ENCODE data around the gene LRRIQ1. TPM values are rescaled to one million over a fixed set of nuclear protein-coding genes. Genes with fewer than 3 reads are reported as not detected.

The LRRIQ1 gene
- total RNA-seq, 1 experiment from 2014 or later: 3.4 TPM

DNA sequence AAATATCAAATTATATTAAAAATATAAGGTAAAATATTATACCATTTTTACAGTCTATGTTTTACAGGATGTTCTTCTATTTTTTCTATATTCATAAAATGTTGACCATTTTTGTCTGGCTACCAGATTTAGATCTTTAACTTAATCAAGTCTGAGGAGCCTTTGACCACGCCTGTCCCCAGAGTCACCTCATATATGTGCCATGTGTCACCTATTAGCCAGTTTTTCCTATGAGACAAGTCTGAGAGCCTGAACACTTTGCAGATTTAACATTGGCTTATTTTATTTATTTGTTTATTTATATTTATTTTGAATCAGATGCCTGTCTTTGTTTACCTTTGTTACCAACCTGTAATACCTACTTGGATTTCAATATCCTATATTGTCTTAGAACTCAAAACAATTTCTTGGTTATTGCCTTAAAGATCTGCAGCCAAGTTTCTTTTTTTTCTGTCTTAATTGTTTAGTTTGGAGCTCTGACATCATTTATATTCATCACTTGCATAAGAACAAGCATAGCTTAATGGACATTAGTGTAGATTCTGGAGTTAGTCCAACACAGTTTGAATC, 127.7 kb downstream of the LRRIQ1 start:
- intact Hi-C loops (cut with micrococcal nuclease; ENCODE audit: unreplicated experiment): no loop called here
- ChIA-PET POLR2A (ENCODE audit: low non-redundant PET) (no interaction called here), CTCF (no interaction called here)
- no peak for DNase-seq (ENCODE audit: low spot score)
- Histone ChIP-seq H3K4me1 (ENCODE audit: insufficient read depth, low read length, poor library complexity, severe bottlenecking) (no peaks in the 10 kb centered on the region), H3K27ac (ENCODE audit: low read depth, low read length, poor library complexity, severe bottlenecking) (no peak overlapping the region), H3K36me3 (ENCODE audit: insufficient read depth, low read length, poor library complexity, severe bottlenecking) (no peaks in the 10 kb centered on the region), H3K4me3 (ENCODE audit: low read depth, low read length, poor library complexity, severe bottlenecking) (no peak overlapping the region), H3K27me3 (replicated peaks; ENCODE audit: insufficient read depth, low read depth, low read length, poor library complexity) (no peaks in the 10 kb centered on the region), H3K9me3 (ENCODE audit: low read depth, low read length, poor library complexity, severe bottlenecking) (no peaks in the 10 kb centered on the region)
- no TSS peak for BruUV-seq (replicated peaks)
- no peak for TF ChIP-seq EZH2 (IDR thresholded peaks at IDR 0.05; ENCODE audit: borderline replicate concordance, low read depth, low read length, poor library complexity, severe bottlenecking)
- TF ChIP-seq, protein P1, sequence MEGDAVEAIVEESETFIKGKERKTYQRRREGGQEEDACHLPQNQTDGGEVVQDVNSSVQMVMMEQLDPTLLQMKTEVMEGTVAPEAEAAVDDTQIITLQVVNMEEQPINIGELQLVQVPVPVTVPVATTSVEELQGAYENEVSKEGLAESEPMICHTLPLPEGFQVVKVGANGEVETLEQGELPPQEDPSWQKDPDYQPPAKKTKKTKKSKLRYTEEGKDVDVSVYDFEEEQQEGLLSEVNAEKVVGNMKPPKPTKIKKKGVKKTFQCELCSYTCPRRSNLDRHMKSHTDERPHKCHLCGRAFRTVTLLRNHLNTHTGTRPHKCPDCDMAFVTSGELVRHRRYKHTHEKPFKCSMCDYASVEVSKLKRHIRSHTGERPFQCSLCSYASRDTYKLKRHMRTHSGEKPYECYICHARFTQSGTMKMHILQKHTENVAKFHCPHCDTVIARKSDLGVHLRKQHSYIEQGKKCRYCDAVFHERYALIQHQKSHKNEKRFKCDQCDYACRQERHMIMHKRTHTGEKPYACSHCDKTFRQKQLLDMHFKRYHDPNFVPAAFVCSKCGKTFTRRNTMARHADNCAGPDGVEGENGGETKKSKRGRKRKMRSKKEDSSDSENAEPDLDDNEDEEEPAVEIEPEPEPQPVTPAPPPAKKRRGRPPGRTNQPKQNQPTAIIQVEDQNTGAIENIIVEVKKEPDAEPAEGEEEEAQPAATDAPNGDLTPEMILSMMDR (conservative IDR thresholded peaks at IDR 0.05; ENCODE audit: low read depth, low read length): no peak

DNA sequence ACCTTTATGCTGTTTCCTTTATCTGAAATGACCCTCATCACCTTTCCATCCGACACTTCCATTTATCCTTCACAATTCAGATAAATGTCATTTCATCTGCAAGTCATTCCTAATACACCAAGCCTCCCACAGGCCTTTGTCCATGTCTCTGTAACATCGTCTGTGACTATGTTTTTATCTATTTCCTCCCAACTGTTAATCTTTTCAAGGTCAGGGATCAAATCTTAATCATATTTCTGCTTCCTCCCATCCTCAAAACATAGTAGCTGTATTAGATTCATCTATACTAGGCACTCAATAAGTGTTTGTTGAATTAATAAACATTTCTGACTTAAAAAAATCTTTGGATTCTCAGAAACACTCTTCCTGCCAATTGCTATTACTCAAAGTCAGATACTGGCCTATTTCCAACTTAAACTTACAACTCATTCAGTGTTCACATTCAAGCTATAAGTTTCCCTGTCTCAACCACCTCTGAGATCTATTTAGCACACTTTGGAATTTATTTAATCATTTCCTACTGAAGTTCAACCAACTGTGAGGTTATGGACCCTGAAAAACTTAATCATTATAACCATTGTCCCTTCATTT, 143.6 kb downstream of the LRRIQ1 start:
- no TSS peak for BruUV-seq (replicated peaks)
- no peak for TF ChIP-seq EZH2 (IDR thresholded peaks at IDR 0.05; ENCODE audit: borderline replicate concordance, low read depth, low read length, poor library complexity, severe bottlenecking)
- TF ChIP-seq, protein P1 (conservative IDR thresholded peaks at IDR 0.05; ENCODE audit: low read depth, low read length): no peak
- ChIA-PET CTCF (no interaction called here), POLR2A (ENCODE audit: low non-redundant PET) (no interaction called here)
- Histone ChIP-seq H3K9me3 (ENCODE audit: low read depth, low read length, poor library complexity, severe bottlenecking) (no peaks in the 10 kb centered on the region), H3K36me3 (ENCODE audit: insufficient read depth, low read length, poor library complexity, severe bottlenecking) (no peaks in the 10 kb centered on the region), H3K4me3 (ENCODE audit: low read depth, low read length, poor library complexity, severe bottlenecking) (no peak overlapping the region), H3K4me1 (ENCODE audit: insufficient read depth, low read length, poor library complexity, severe bottlenecking) (peaks cover 9% of the 10 kb centered on the region), H3K27ac (ENCODE audit: low read depth, low read length, poor library complexity, severe bottlenecking) (no peak overlapping the region), H3K27me3 (replicated peaks; ENCODE audit: insufficient read depth, low read depth, low read length, poor library complexity) (no peaks in the 10 kb centered on the region)
- DNase-seq (ENCODE audit: low spot score): peak; percentile 39
- intact Hi-C loops (cut with micrococcal nuclease; ENCODE audit: unreplicated experiment): no loop called here

DNA sequence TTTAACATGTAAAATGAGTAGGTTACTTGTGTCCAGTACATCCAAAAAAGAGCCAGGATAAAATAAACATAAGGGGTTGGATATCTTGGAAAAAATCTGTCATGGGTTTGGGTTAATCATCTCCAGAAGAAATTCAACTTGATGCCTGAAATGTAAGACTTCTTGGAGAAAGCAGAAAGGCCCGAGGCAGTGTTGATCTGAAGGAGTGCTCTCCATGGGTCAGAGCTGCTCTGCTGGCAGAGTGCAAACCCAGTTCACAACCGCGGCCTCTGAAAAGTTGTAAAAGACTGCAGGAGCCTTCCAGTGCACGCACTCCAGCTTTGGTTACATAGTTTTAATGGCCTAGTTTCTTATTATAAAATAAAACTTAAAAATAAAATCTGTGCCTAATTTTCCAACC, 146.5 kb downstream of the LRRIQ1 start:
- intact Hi-C loops (cut with micrococcal nuclease; ENCODE audit: unreplicated experiment): no loop called here
- H3K4me1 ChIP-seq (ENCODE audit: insufficient read depth, low read length, poor library complexity, severe bottlenecking): peaks cover 9% of the 10 kb centered on the region
- ChIA-PET CTCF (no interaction called here), POLR2A (ENCODE audit: low non-redundant PET) (no interaction called here)
- BruUV-seq (replicated peaks): no TSS peak
- H3K27ac ChIP-seq (ENCODE audit: low read depth, low read length, poor library complexity, severe bottlenecking): no peak overlapping the region
- H3K27me3 ChIP-seq (replicated peaks; ENCODE audit: insufficient read depth, low read depth, low read length, poor library complexity): no peaks in the 10 kb centered on the region
- no peaks in the 10 kb centered on the region for H3K36me3 ChIP-seq (ENCODE audit: insufficient read depth, low read length, poor library complexity, severe bottlenecking)
- H3K4me3 ChIP-seq (ENCODE audit: low read depth, low read length, poor library complexity, severe bottlenecking): no peak overlapping the region
- no peaks in the 10 kb centered on the region for H3K9me3 ChIP-seq (ENCODE audit: low read depth, low read length, poor library complexity, severe bottlenecking)
- no peak for TF ChIP-seq EZH2 (IDR thresholded peaks at IDR 0.05; ENCODE audit: borderline replicate concordance, low read depth, low read length, poor library complexity, severe bottlenecking)
- TF ChIP-seq, protein P1 (conservative IDR thresholded peaks at IDR 0.05; ENCODE audit: low read depth, low read length): no peak
- no peak for DNase-seq (ENCODE audit: low spot score)
